NCI-H345 (cell line): ENCODE data around the gene GRIP1.
"Not testable (repeated sequence)": the region's sequence is repeated elsewhere in the genome, so short reads cannot be mapped to it uniquely, and the experiment has no call there.

Source experiments
- DNase-seq: peaks from one replicate; lab custom pipeline; 2025; lab: John Stamatoyannopoulos, UW

GRIP1 gene

GRCh38 chr12:66531766-66532165 is 147.1 kb downstream of the GRIP1 start:
- DNase-seq = no peak

GRCh38 chr12:66529934-66530333 is 148.9 kb downstream of the GRIP1 start:
- DNase-seq = no peak

- no peak for DNase-seq
Measured at GRCh38 chr12:66516561-66516960, 162.3 kb downstream of the GRIP1 start.

GRCh38 chr12:66516133-66516532 is 162.7 kb downstream of the GRIP1 start:
- DNase-seq = no peak

GRCh38 chr12:66514581-66514980 is 164.3 kb downstream of the GRIP1 start:
- DNase-seq = no peak

- DNase-seq = no peak
Measured at GRCh38 chr12:66508025-66508424, 170.9 kb downstream of the GRIP1 start.

GRCh38 chr12:66503746-66504145 is 175.1 kb downstream of the GRIP1 start:
- DNase-seq = no peak

- no peak for DNase-seq
Measured at GRCh38 chr12:66502911-66503310, 176.0 kb downstream of the GRIP1 start.

- DNase-seq = no peak
Measured at GRCh38 chr12:66500841-66501240, 178.0 kb downstream of the GRIP1 start.

GRCh38 chr12:66500091-66500490 is 178.8 kb downstream of the GRIP1 start:
- DNase-seq = no peak

GRCh38 chr12:66499000-66499399 is 179.9 kb downstream of the GRIP1 start:
- no peak for DNase-seq

- not testable (repeated sequence) for DNase-seq
Measured at GRCh38 chr12:66498059-66498458, 180.8 kb downstream of the GRIP1 start.

GRCh38 chr12:66497008-66497897 is 181.6 kb downstream of the GRIP1 start:
- DNase-seq = no peak

- DNase-seq = no peak
Measured at GRCh38 chr12:66496595-66496994, 182.3 kb downstream of the GRIP1 start.

- no peak for DNase-seq
Measured at GRCh38 chr12:66495709-66496108, 183.2 kb downstream of the GRIP1 start.

- DNase-seq = no peak
Measured at GRCh38 chr12:66493819-66494218, 185.1 kb downstream of the GRIP1 start.

GRCh38 chr12:66491853-66492252 is 187.0 kb downstream of the GRIP1 start:
- DNase-seq = no peak

- peak; percentile 36 for DNase-seq
Measured at GRCh38 chr12:66482351-66483203, 196.3 kb downstream of the GRIP1 start.

GRCh38 chr12:66467932-66468331 is 210.9 kb downstream of the GRIP1 start:
- no peak for DNase-seq

GRCh38 chr12:66461331-66461730 is 217.5 kb downstream of the GRIP1 start:
- DNase-seq = no peak

GRCh38 chr12:66459944-66460482 is 218.9 kb downstream of the GRIP1 start:
- DNase-seq = no peak

- DNase-seq = no peak
Measured at GRCh38 chr12:66456612-66457011, 222.3 kb downstream of the GRIP1 start.

- no peak for DNase-seq
Measured at GRCh38 chr12:66453844-66454243, 225.0 kb downstream of the GRIP1 start.
